Activated T-cell treated with anti-CD3 and anti-CD28 coated beads for 24 hours (primary cell): ENCODE results near the gene NOP14.
"Not testable (repeated sequence)": the region's sequence is repeated elsewhere in the genome, so short reads cannot be mapped to it uniquely, and the experiment has no call there.

ENCODE experiments used
- DNase-seq: peaks from one replicate; pipeline ENCODE4 v3.0.0-alpha.2; 2020; ENCODE audit warnings: low read depth

Gene NOP14

DNA sequence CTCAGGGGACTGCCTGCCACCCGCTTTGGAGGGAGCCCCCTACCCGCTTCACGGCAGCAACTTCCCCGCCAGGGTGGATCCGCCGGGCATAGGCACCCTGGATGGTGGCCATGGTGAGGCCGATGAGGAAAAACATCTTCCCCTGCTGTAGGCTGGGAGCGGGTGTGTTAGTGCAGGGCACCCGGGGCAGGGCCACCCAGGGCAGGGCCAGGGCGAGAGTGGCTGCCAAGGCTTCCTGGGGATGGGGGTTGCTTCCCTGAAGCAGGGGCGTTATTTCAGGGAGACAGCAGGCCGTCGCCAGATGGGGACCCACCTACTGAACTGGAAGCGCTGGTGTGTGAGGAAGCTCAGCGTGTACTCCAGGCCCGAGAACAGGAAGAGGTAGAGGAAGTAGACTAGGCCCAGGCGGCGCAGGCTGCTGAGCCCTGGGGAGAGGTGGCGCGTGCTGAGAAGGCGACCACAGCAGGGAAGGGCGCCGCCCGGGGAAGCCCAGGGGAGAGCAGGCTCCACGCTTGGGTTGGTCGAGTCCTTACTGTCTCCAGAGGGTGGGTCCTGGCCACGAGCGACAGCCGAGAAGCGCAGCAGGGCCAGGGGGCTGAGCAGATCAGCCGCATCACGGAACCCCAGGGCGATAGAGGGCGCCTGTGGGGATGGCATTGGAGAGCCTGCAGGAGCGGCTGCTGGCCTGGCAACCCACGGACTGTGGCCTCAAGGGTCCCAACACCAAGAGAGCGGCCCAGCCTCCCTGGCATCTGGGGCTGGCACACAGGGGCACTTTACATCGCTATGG, 31.5 kb downstream of the NOP14 start:
- no peak for DNase-seq

DNA sequence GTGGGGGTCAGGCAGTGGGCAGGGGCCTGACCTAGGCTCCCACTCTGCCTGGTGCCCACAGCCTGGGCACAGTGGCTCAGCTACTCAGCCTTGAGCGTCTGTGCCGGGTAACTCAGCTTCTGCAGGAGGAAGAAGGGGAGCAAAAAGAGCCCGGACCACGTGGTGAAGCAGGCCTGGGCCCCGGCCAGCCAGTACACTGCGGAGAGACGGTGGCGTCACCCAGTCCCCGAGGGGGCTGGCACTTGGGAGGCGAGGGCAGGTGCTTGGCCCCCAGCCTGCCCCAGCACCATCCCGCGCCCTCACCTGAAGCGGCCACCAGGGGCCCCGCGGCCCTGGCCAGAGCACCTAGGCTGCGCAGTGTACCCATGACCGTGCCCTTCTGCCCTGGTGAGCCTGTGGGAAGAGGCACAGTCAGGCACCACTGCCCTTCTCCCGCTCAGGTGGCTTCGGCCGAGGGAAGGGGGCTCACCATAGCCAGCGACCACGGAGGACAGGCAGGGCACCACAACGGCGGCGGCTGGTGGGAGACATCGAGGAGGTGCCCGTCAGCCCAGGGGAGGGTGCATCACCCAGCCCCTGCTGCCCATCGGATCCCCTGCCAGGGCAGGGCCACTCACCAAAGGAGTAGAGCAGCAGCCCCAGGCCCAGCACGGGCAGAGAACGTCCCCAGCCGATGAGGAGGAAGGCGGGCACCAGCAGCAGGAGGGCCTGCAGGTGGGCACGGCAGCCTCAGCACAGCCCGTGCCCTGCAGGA, 32.3 kb downstream of the NOP14 start:
- DNase-seq, result no peak

DNA sequence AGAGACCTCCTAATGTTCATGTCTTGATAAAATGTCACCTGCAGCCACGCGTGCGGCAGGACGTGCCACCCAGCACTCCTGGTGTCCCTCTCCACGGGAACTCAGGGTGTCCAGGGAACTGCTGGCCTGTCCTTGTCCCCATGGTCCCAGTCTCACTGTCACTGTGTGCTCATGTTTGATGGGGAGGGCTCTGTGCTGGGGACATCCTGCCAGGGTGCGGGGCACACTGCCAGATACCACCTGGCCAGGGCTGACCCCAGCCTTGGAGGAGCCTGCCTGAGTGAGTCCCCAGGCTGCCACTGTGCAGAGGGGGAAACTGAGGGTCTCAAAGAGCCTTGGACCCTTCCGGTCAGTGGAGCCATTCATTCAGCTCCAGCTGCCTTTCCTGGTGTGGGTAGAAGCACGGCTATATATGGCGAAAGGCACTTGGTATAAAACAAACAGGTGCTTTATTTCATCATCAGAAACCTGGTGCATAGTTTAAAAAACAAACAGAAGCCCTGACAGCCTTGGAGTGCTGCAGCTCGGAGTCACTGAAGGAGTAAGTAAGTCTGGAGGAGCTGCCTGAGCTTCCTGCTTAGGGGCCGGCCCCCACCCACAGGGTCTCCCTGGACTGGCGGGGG, 33.0 kb downstream of the NOP14 start:
- no peak for DNase-seq

DNA sequence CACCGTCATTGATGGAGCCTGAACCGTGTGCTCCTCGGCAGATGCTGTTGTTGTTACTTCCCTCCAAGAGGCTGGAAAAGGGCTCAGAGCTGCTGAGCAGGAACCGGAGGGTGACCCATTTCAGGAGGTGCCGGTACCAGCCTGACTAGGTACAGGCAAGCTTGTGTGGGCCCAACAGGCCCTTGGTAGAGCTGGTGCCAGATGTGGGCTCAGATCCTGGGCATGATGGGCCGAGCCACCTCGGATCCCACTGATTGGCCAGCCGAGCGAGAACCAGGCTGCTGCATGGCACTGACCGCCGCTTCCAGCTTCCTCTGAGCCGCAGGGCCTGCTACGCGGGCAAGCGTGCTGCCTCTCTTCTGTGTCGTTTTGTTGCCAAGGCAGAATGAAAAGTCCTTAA, 33.7 kb downstream of the NOP14 start:
- no peak for DNase-seq

DNA sequence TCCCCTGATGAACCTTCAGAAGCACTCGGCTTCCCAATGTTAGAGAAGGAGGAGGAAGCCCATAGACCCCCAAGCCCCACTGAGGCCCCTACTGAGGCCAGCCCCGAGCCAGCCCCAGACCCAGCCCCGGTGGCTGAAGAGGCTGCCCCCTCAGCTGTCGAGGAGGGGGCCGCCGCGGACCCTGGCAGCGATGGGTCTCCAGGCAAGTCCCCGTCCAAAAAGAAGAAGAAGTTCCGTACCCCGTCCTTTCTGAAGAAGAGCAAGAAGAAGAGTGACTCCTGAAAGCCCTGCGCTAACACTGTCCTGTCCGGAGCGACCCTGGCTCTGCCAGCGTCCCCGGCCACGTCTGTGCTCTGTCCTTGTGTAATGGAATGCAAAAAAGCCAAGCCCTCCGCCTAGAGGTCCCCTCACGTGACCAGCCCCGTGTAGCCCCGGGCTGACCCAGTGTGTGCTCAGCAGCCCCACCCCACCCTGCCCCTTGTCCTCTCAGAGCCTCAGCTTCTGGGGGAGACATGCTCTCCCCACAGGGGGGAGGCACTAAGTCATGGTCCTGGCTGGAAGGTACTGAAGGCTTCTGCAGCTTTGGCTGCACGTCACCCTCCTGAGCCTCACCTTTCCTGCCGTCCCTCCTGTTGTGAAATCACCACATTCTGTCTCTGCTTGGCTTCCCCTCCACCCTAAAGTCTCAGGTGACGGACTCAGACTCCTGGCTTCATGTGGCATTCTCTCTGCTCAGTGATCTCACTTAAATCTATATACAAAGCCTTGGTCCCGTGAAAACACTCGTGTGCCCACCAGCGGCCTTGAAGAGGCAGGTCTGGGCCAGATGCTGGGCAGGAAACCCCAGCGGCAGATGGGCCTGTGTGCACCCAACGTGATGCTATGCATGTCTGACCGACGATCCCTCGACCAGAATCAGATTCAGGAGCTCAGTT, 34.7 kb downstream of the NOP14 start:
- DNase-seq, result no peak

DNA sequence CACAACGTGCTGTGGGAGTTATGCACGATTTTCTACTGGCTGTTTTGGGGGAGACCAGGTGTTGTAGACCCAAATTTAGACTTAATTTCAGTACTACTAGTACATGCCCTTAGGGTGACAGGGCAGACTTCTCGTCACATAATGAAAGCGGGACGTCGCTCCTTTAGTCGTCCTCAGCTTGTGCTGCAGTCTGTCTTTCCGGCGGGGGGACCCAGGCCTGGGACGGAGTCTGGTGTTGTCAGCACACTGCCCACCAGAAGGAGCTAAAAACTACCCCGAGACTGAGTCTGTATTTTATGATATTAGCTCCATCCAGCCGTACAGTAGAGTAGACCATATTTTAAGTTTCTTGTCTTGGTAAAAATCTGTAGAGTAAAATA, 35.5 kb downstream of the NOP14 start:
- DNase-seq, result no peak

DNA sequence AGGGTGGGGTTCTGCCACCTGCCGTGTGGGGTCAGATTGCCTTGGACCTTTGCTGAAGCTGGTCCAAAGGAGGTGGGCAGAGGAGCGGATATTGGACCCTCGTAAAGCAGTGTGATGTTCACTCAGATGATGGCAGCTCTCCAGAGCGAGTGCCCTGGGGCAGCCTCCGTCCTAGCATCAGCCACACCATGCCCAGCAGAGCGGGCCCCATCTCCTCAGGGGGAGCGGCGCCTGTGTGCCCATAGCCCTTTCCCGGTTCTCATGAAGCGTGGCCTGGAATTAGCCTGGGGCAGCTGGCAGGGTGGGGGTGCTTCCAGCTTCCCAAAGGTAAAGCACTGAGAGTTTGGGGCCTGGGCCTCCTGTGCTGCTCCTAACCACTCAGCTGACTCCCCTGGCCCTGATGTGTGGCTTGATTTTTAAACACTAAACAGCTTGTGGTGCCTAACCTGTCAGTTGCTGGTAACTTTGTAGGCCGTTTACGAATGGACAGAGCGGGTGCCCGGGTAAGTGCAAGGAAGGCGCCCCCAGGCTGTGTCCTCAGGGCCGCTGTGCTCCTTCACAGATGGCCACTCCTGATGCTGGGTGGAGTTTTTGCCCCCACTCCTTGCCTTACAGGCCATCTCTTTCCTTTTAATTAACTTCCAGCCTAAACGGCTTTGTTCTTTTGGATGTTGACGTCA, 36.0 kb downstream of the NOP14 start:
- DNase-seq, result no peak

DNA sequence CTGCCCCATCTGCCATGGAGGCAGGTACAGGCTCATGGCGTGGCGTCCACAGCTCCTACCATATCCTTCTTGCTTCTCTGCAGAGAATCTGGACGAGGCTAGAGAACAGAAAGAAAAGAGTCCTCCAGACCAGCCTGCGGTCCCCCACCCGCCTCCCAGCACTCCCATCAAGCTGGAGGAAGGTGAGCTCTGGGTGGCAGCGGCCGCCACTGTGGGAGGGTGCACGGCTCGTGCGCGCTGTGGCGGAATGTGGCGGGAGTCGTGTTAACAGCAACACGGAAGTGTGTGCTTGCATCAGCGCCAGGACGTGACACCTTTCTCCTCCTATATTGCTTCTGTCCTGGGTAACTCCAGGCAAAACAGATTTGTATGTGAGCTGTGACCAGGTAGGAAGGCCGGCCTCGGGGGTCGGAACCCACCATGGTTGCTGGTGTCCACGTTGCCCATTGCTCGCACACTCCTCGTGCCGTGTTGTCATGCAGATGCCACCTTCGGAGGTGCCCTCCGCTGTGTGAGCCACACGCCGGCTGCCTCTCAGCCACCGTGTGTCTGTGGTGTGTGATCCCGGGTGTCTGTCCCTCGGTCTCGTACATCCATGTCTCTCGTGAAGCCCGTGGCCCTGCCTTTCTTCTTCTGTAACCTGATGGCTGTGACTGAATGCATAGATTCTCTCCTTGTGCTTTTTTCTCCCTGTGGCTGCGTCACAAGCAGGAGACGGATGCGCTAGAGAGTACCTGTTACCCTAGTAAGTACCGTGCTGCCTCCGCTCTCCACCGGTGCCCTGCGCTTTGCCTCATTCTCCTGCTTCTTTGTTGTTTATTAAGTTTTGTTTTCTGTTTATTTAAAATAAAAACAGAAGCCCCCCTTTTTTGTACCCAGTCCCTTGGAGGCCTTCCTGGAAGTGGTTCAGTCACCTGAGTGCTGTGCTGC, 37.0 kb downstream of the NOP14 start:
- DNase-seq, result no peak

DNA sequence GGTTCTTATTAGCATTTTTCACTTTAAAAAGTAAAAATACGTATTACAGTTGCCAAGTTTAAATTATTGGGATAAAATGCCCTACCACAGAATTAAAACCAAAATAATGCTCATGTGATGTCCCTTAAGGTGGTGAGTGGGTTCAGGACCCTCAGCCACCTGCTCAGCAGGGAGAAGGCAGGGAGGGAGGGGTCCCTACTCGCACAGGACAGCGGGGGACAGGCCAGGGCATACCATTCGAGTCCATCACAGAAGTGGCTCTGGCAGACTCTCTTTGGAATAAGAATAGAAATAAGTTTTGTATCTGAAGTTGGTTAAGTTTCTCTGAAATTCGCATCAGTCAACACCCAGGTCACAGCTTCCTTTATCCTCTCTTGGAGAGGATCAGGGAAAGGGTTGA, 37.7 kb downstream of the NOP14 start:
- no peak for DNase-seq

DNA sequence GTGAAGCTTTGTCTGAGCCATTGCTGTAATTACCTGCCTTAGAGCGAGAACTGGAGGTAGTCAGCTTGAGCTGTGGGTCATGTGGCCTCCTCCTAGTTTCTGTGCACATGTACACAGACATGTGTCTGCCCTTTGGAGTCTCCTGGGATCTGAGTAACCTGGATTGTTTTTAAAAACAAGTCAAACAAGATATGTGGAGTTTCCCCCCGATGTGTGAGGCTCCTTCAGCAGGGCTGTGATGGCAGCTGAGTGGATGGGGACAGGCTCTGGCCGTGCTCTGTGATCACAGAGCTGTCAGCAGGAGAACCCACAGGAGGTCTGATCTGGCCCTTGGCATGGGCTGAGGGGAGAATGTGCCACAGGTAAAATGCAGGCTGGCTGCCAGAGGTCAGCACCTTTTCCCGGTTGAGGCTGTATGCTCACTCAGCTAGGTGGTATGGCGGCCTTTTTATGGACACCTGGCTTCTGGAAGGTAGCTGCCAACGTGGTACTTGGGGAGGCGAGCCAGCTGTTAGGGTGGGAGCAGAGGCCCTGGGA, 38.4 kb downstream of the NOP14 start:
- DNase-seq, result no peak

DNA sequence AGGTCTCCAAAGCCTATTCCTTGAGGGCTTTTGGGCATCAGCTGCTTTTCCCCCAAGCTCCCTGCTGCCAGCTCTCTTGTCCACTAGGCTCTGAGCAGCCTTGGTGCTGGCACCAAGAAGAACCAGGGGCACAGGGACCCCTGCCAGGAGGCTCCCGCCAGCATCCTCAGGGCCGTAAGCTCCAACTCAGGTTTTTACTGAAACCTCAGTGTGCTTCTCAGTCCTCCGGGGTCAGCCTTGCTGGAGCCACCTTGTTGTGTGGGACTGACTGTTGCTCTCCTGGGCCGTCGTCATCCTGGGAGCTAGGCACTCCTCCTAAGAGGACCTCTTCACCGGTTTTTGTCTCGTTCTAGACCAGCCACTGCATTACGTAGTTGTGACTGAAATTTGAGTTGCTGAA, 38.9 kb downstream of the NOP14 start:
- DNase-seq, result no peak

DNA sequence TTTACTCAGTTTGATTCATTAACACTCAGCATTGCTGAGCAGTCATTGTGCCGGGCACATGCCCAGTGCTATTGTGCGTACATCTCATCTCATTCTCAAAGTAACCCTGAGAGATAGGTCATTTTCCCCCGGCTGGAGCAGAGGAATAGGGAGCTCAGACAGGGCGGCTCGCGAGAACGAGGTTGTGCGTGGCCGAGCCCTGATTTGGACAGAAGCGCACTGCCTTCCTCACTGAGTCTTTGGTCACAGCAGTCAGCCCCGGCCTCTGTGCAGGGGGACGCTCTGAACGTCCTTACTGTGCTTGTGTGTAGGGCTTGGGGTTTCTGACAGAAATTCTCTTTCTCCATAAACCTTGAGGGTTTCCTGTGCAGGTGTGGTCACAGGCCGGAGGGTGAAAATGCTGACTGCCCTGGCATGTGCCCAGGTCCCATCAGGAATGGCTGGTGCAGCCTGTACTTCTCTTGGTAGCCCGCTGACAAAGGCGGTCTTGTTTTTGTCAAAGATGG, 39.5 kb downstream of the NOP14 start:
- DNase-seq, result no peak

DNA sequence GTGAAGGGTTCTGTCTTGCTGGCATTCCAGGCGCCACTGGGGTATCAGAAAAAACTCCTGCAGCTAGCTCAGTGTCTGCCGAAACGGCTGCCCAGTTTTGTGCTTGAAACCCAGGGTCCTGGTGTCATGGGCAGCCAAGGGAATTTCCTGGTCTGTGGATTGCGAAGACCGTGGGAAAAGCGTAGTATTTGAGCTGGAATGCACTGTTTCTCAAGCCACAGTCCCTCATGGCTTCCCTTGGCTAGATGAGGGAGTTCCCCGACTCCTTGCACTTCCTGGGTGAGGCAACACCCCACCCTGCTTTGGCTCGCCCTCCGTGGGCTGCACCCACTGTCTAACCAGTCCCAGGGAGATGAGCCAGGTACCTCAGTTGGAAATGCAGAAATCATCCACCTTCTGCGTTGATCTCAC, 40.1 kb downstream of the NOP14 start:
- DNase-seq, result no peak

DNA sequence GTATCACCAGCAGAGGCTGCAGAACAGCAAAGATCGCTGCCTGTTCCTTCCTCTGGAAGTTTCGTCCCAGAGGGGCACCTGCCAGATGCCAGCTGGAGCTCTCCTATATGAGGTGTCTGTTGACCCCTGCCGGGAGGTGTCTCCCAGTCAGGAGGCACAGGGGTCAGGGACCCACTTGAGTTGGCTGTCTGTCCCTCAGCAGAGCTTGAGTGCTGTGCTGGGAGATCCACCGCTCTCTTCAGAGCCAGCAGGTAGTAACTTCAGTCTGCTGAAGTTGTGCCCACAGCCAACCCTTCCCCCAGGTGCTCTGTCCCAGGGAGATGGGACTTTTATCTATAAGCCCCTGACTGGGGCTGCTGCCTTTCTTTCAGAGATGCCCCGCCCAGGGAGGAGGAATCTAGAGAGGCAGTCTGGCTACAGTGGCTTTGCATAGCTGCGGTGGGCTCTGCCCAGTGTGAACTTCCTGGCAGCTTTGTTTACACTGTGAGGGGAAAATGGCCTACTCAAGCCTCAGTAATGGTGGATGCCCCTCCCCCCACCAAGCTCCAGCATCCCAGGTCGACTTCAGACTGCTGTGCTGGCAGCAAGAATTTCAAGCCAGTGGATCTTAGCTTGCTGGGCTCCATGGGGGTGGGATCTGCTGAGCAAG, 40.6 kb downstream of the NOP14 start:
- not testable (repeated sequence) for DNase-seq

DNA sequence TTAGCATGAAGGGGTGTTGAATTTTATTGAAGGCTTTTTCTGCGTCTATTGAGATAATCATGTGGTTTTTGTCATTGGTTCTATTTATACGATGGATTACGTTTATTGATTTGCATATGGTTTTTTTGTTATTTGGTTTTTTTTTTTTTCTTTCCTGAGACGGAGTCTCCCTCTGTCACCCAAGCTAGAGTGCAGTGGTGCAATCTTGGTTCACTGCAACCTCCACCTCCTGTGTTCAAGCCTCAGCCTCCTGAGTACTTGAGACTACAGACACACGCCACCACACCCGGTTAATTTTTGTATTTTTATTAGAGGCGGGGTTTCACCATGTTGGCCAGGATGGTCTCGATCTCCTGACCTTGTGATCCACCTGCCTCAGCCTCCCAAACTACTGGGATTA, 44.5 kb downstream of the NOP14 start:
- DNase-seq, result not testable (repeated sequence)

DNA sequence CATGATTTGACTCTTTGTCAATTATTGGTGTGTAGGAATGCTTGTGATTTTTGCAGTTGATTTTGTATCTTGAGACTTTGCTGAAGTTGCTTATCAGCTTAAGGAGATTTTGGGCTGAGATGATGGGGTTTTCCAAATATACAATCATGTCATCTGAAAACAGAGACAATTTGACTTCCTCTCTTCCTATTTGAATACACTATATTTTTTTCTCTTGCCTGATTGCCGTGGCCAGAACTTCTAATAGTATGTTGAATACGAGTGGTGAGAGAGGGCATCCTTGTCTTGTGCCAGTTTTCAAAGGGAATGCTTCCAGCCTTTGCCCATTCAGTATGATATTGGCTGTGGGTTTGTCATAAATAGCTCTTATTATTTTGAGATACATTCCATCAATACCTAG, 44.9 kb downstream of the NOP14 start:
- not testable (repeated sequence) for DNase-seq

DNA sequence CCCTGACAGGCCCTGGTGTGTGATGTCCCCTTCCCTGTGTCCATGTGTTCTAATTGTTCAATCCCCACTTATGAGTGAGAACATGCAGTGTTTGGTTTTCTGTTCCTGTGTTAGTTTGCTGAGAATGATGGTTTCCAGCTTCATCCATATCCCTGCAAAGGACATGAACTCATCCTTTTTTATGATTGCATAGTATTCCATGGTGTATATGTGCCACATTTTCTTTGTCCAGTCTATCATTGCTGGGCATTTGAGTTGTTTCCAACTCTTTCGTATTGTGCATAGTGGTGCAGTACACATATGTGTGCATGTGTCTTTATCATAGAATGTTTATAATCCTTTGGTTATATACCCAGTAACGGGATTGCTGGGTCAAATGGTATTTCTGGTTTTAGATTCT, 46.5 kb downstream of the NOP14 start:
- DNase-seq, result not testable (repeated sequence)

DNA sequence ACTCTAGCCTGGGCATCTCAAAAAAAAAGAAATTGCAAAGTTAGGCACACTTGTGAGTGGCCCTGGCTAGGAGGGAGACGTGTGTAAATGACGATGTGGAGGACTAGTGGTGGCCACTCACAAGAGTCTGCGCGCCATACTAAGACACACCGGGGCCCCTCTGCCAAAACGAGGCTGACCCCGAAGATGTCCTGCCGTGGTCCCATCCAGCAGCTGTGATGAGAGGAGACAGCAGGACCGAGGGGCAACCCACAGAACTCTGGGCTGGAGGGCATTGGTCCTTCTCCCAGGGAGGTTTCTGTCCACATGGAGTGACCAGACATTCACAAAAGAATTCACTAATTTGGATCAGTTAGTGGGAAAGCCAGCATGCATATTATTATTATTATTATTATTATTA, 47.4 kb downstream of the NOP14 start:
- no peak for DNase-seq
